ENCODE measurements around the gene IFT172.

DNA sequence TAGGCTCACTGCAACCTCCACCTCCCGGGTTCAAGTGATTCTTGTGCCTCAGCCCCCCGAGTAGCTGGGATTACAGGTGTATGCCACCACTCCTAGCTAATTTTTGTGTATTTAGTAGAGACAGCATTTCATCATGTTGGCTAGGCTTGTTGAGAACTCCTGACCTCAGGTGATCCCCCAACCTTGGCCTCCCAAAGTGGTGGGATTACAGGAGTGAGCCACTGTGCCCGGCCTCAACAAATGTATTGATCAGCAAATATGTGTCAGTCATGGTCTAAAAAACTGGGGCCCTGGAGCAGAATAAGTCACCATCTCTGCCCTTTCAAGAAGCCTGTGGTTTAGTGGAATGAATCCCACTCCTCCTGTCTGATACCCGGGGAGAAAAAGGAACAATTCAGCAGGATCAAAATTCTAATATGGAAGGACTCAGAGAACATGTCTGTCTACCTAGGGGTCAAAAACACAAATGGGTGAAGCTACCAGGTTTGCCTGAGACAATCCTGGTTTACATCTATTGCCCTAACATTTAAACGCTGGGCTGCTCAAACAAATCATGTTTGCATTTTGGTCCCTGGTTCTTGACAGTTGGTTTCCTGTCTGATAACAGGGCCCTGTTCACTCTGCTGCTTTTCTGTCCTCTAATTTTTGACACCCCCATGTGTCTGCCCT lies 28.7 kb upstream of the IFT172 start:
- TF ChIP-seq EZH2 (IDR thresholded peaks at IDR 0.05; ENCODE audit: low read depth, unreplicated experiment) = no peak
- TF ChIP-seq, protein P1, sequence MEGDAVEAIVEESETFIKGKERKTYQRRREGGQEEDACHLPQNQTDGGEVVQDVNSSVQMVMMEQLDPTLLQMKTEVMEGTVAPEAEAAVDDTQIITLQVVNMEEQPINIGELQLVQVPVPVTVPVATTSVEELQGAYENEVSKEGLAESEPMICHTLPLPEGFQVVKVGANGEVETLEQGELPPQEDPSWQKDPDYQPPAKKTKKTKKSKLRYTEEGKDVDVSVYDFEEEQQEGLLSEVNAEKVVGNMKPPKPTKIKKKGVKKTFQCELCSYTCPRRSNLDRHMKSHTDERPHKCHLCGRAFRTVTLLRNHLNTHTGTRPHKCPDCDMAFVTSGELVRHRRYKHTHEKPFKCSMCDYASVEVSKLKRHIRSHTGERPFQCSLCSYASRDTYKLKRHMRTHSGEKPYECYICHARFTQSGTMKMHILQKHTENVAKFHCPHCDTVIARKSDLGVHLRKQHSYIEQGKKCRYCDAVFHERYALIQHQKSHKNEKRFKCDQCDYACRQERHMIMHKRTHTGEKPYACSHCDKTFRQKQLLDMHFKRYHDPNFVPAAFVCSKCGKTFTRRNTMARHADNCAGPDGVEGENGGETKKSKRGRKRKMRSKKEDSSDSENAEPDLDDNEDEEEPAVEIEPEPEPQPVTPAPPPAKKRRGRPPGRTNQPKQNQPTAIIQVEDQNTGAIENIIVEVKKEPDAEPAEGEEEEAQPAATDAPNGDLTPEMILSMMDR (conservative IDR thresholded peaks at IDR 0.05; ENCODE audit: low read depth in 2 of 2) = no peak
- TF ChIP-seq JUNB (IDR thresholded peaks at IDR 0.05; ENCODE audit: unreplicated experiment) = no peak
- no peak for TF ChIP-seq NANOG (IDR thresholded peaks at IDR 0.05; ENCODE audit: borderline replicate concordance)
- TF ChIP-seq POLR2AphosphoS5 (IDR thresholded peaks at IDR 0.05; ENCODE audit: low read depth) = no peak
